NOMO-1 treated with DMSO at 0.1 percent for 48 hours (cell line): ENCODE results near the gene HK3.

Experiments
- DNase-seq: peaks from one replicate; lab custom pipeline; 2025; ENCODE audit not compliant: unreplicated experiment; lab: John Stamatoyannopoulos, UW

Gene HK3

DNA sequence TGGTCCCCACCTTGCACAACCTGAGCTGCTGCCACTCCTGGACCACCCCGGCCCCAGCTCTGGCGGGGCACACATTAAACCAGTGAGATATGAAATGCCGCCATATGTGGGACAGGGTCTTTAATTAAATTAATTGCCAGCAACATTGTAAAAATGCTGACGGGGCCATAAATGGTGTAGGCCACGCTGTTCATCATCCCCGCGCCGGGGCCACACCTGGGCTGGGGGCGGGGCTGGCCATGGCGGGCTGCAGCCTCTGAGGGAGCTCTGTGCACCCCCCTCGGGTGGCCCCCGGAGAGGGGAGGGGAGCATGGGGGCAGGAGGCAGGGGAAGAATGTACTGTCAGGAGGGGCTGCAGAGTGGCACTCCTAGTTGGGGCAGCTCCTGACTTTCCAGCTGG is 47.8 kb downstream of the HK3 start:
- DNase-seq, result no peak

- no peak for DNase-seq
Measured at GRCh38 chr5:176850371-176851245, 48.5 kb downstream of the HK3 start.

DNA sequence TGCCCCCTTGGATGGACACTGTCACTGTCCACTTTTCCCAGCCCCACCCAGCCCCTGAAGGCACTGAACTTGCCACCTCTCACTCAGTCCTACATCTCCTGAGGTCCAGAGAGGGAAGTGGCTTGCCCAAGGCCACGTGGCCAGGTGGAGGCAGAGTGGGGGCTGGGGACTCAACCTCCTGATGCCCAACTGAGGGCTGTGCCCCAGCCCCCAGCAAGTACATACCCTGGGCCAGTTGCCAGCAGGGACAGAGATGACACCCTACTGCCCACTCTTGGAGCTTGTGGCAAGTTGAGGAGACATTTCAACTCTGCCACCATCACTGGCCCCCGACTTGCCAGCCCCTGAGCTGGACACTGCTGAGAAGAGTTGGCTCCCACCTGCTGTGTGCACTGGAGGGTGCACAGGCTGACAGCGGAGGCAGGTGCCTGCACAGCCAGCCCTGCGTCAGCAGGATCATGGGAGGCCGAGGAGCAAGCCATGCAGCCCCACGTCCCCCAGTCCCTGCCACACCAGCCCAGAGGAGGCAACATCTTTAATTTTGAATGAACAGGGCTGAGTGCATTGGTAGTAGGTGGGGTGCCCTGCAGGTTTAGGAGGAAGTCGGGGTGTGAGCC is 49.4 kb downstream of the HK3 start:
- no peak for DNase-seq

DNA sequence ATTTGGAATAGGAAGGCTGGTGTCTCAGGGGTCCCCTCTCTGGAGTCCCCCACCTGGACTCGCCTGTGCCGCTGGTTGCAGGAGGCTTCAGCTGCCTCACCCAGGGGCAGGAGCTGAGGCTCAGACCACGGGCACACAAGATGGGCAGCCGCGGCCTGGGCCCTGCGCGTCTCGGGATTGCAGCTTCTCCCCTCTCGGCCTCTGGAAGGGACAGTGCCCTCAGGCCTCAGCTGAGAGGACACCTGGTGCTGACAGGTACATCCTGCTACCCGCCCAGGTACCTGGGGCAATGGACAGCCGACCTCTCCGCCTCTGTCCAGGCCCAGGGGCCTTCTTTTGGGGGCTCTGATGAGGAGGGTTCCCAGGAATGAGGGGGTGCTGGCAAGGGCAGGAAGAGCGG is 50.5 kb downstream of the HK3 start:
- no peak for DNase-seq

DNA sequence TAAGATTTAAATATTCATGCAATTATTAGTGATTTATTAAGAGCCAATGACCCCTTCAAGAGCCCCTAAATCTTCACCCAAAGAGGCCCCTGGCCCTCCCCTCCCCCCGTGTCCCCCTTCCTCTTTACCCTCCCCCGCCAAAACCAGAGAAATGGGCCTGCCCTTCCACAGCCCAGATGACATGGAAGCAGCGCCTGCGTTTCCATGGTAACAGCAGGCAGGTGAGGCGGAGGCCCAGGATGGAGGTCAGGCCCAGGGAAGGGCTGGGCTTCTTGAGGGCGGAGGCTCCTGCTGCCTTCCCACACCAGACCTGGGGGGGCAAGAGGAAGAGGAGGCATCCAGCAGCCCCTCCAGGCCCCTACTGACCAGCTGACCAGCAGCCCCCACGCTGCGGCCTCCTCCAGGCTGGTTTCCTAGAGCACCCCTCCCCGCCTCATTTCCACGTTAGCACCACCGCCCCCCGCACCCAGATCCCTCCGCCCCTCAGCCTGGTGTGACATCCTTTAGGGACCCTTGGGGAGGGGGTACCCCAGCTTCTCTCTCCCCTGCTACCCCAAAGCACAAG is 51.3 kb downstream of the HK3 start:
- no peak for DNase-seq

DNA sequence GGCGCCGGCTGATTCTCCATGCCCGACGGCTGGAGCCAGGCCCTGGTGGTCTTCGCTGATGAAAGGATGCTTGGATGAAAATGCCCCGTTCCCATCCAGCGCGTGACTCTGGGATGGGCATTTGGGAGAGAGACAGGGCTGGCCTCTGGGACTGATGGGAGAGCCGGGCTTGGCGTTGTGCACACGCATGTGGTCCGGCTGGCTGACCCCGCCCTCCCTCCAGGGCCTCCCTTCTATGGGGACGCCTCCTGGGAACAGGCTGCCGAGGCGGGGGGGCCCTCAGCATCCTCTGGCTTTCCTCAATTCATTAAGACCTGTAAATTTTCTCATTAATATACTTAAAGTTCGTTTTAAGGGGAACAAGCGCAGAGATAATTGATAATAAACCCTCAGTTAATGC is 52.0 kb downstream of the HK3 start:
- DNase-seq, result no peak

GRCh38 chr5:176846335-176847140 is 52.6 kb downstream of the HK3 start:
- no peak for DNase-seq

DNA sequence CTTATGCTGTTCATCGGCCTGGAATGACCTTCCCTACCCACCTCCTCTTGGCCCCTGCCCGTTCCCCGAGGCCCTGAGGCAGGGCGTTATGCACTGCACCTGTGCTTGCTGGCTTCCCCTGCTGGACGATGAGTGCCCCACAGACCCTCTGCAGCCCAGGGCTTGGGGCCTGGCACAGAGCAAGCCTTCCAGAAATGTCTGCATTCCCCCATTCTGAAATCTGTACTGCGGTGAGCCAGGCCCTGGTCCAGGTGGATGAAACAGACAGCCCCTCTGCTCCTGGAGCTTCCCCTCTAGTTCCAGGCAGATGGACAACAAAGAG is 53.8 kb downstream of the HK3 start:
- no peak for DNase-seq

DNA sequence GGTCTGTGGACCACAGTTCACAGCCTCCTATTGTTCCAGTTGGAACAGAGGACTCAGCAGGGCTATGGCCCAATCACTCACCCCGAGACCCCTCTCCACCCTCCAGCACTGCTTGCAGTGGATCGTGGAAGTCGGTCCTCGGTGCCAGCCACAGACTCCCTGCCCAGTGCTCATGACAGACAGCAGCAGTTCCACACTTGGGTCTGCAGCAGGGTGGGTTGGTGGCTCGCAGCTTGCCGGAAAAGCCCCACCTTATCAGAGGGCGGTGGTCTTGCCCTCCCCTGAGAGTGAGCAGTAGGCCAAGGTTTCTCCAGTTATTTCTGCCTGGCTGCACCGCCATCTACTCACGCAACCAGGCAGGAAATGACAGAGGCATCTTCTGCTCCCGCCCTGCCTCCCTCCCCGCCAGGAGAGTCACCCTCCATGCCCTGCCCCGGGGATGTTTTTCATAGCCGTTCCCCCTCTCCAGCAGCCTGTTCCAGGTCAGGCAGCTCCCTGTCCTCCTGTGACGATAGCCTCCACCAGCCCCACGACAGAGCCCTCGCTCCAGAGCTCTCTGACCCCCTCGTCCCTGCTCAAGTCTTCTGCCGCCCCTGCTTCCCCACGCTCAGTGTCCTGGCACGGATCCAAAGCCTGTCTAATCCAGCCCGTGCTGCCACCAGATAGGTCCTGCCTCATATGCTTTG is 54.3 kb downstream of the HK3 start:
- no peak for DNase-seq

- no peak for DNase-seq
Measured at GRCh38 chr5:176844281-176844680, 54.9 kb downstream of the HK3 start.

GRCh38 chr5:176843673-176844072 is 55.5 kb downstream of the HK3 start:
- no peak for DNase-seq

DNA sequence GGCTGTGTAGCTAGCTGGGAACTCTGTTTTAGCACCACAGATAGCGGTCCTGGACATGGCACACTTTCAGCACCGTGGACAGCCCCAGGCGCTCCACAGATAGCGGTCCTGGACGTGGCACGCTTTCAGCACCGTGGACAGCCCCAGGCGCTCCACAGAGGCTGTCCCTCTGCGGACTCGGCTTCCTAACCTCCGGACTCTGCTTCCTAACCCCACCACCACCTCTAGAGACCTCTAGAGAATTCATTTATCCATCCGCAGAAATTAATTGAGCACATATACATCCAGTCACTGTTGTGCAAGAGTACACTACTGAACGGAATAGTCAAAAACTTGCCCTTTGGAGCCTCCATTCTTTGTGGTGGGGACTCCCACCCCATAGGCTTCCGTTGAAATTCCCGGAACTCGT is 61.4 kb downstream of the HK3 start:
- DNase-seq, result peak; percentile 65

GRCh38 chr5:176836811-176837706 is 62.1 kb downstream of the HK3 start:
- DNase-seq, result no peak

- no peak for DNase-seq
Measured at GRCh38 chr5:176835918-176836317, 63.2 kb downstream of the HK3 start.

DNA sequence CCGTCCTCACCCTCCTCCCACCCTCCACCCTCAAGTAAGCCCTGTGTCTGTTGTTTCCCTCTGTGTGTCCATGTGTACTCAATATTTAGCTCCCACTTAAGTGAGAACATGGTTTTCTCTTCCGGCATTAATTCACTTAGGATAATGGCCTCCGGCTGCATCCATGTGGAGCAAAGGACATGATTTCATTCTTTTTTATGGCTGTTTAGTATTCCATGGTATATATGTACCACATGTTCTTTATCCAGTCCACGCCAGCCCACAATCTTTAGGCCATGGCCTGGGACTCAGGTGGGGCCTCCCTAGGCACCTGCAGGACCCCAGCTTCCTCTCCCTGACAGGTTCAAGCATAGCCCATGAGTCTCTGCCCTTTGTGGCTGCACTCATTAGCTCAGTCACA is 65.9 kb downstream of the HK3 start:
- no peak for DNase-seq

- no peak for DNase-seq
Measured at GRCh38 chr5:176832162-176832561, 67.0 kb downstream of the HK3 start.

- DNase-seq, result no peak
Measured at GRCh38 chr5:176831425-176831824, 67.7 kb downstream of the HK3 start.

GRCh38 chr5:176830995-176831423 is 68.1 kb downstream of the HK3 start:
- DNase-seq, result no peak
